Psoas muscle (tissue), 8 donors: ENCODE results near the gene SAMD4A. TPM values are rescaled to one million over a fixed set of nuclear protein-coding genes. Genes with fewer than 3 reads are reported as not detected.

Experiments used
- ATAC-seq, 4 donors: fragments of 200-7000 bp; cut with Tn5 transposase; one replicate each; pipeline ENCODE4 v1.9.1; 2020; ENCODE audit warnings: moderate library complexity in 3 of 4, mild to moderate bottlenecking in 2 of 4
- DNase-seq, 2 donors: peaks; one replicate each; pipeline ENCODE4 v3.0.0-alpha.2; 2020
- H3K27ac ChIP-seq: fragments of 200-600 bp; one replicate; pipeline ENCODE4 v1.8.0; 2022
- H3K27me3 ChIP-seq, 3 donors: fragments of 200-600 bp in 1 of 3; one replicate each; pipeline versions ENCODE4 v1.6.1 to v1.8.0; 2013 to 2022; ENCODE audit warnings: low read length in 2 of 3, mild to moderate bottlenecking in 2 of 3, moderate library complexity in 1 of 3; ENCODE audit not compliant: insufficient read depth in 3 of 3
- H3K36me3 ChIP-seq, 2 donors: fragments of 200-600 bp in 1 of 2; one replicate each; pipeline versions ENCODE4 v1.6.1 to v1.8.0; 2013 to 2022; ENCODE audit warnings: low read depth in 1 of 2, mild to moderate bottlenecking in 1 of 2, moderate library complexity in 1 of 2; ENCODE audit not compliant: insufficient read depth in 1 of 2
- H3K4me1 ChIP-seq: fragments of 200-600 bp; one replicate; pipeline ENCODE4 v1.8.0; 2022
- H3K4me3 ChIP-seq: fragments of 200-600 bp; one replicate; pipeline ENCODE4 v1.8.0; 2022; ENCODE audit warnings: mild to moderate bottlenecking
- H3K9me3 ChIP-seq: fragments of 200-600 bp; one replicate; pipeline ENCODE4 v1.8.0; 2022
- WGBS, 3 donors: extraction: QIAGEN DNeasy Blood & Tissue Kit; methylation state at CpG; one replicate each; pipeline versions ENCODE4 v1.1.6 to v1.1.7; 2013; 5-methylcytosine and 5-hydroxymethylcytosine counted together
- intact Hi-C, 2 donors: fragments of 100-400 bp; cut with DNase I; formaldehyde crosslinking; loops; one replicate each; pipeline versions ENCODE4 v1.11.0 to v1.14.2; 2022
- polyA plus RNA-seq, 3 donors: library from polyadenylated mRNA; stranded (reverse); fragments of 200-250 nt; gene quantifications; one replicate each; pipeline ENCODE4 v1.2.3, GENCODE V29; 2013
- total RNA-seq, 4 donors: library from RNA; stranded (reverse); fragmentation: NEBNext Ultra II Directional in 2 of 4; extraction: Animal tissue kit (Norgen Biotek cat#: 25700) in 2 of 4; gene quantifications; one replicate each; pipeline versions ENCODE4 v1.2.1 to v1.2.4, GENCODE V29; 2021 to 2023
- TF ChIP-seq, protein P1 (sequence below): fragments of 200-600 bp; IDR thresholded peaks from one replicate; pipeline ENCODE4 v1.8.0; 2022; ENCODE audit warnings: antibody characterized with exemption
- donor health status: healthy with polysubstance abuse.
- donor health status: DM: no; HTN: no; CAD: no; lungs with moderate emphysema.
- donor health status: Bipolar disorder and iron deficiency.
- donor health status: healthy.
- donor health status: DM: yes; HTN: yes; CAD: no.
- donor health status: DM: no; HTN: no; CAD: no.
- donor health status: DM: no; HTN: no; CAD: no.
- donor health status: DM: yes; HTN: yes; CAD: no.

The SAMD4A gene
- total and polyA plus RNA-seq, 7 donors = 9.6 to 139 (median 67.9) TPM

DNA sequence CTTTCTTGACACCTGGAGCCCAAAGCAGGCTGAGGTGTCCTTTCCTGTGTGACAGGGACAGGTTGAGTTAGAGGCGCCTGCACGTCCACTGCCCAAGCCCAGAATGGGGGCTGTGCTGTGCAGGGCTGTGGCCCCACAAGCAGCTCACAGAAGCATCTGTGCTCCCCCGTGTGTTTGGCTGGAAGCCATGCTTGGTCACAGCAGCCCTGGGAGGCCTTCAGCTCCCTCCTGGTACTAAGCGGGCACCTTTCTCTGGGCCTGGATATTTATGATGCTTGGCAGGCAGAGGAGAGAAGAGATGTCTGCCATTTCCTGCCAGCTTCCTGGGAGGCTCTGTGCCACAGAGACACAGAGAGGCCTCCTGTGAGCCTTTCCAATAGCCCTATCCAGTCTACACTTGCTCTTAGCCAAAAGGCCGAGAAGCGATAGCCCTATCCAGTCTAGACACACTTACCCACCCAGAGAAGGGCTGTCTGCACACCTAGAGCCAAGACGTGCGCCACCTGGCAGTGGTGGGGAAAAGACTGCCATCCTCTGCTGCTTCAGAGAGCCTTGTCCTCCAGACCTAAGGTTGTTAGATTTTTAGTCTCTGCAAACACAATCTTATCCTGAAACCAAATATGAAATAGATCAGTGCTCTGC, 218.3 kb downstream of the SAMD4A start:
- ATAC-seq (peak; percentile 19 to 35 (median 28)), DNase-seq (no peak)
- WGBS, 3 donors = 29 to 53% (median 33%) methylated on average over 8 of the region's 8 CpGs
- Histone ChIP-seq H3K27ac (peak overlapping the region; percentile 97), H3K9me3 (no peaks in the 10 kb centered on the region), H3K36me3 (peaks cover 2 to 55% of the 10 kb centered on the region in 2 donors), H3K4me1 (peaks cover 43% of the 10 kb centered on the region), H3K27me3 (no peaks in the 10 kb centered on the region), H3K4me3 (peak overlapping the region; percentile 49)
- intact Hi-C loops = no loop called here
- TF ChIP-seq, protein P1, sequence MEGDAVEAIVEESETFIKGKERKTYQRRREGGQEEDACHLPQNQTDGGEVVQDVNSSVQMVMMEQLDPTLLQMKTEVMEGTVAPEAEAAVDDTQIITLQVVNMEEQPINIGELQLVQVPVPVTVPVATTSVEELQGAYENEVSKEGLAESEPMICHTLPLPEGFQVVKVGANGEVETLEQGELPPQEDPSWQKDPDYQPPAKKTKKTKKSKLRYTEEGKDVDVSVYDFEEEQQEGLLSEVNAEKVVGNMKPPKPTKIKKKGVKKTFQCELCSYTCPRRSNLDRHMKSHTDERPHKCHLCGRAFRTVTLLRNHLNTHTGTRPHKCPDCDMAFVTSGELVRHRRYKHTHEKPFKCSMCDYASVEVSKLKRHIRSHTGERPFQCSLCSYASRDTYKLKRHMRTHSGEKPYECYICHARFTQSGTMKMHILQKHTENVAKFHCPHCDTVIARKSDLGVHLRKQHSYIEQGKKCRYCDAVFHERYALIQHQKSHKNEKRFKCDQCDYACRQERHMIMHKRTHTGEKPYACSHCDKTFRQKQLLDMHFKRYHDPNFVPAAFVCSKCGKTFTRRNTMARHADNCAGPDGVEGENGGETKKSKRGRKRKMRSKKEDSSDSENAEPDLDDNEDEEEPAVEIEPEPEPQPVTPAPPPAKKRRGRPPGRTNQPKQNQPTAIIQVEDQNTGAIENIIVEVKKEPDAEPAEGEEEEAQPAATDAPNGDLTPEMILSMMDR = no peak

DNA sequence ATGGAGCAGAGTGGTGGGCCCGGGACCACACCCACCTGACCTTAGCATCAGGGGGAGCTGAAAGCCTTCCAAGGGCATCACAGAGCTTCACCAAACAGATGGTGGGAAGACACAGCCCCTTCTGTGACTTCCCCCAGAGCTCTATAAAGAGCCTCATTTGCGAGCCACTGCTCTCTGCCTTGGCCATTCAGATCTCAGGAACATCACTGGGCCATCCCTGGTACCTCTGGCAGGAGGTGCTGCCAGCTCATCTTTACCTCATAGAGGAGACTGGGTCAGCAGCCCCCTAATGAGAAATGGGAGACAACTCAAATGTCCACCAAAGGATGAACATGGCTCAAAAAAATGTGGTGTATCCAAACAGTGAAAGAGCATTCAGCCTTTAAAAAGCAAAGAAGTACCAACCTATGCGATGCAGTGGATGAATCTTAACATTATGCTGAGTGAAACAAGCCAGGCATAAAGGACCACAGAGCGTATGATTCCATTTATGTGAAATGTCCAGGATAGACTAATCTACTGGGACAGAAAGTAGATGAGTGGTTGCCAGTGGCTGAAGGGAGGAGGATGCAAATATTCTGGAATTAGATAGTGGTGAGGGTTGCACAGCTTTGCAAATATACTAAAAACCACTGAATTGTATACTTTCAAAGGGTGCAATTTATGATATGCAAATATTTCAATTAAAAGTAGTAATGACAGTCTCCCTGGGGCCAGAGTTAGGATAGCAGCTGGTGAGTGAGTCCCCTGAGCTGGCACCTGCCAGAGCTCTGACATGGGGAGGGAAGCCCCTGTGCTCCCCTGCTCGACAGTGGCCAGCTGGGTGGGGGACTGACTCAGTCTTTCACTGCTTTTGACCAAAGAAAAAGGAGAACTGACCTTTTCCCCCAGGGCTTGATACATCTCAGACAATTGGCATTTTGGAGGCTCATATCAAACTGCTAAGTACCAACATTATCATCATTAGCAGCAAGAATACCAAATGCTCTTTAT, 219.1 kb downstream of the SAMD4A start:
- Histone ChIP-seq H3K9me3 (no peaks in the 10 kb centered on the region), H3K27ac (peak overlapping the region; percentile 97), H3K27me3 (no peaks in the 10 kb centered on the region), H3K36me3 (peaks cover 2 to 55% of the 10 kb centered on the region in 2 donors), H3K4me3 (peak overlapping the region; percentile 49), H3K4me1 (peaks cover 43% of the 10 kb centered on the region)
- DNase-seq (no peak), ATAC-seq (no peak)
- TF ChIP-seq, protein P1 = no peak
- WGBS, 3 donors = 66 to 76% (median 66%) methylated on average over 5 of the region's 5 CpGs
- intact Hi-C loops = no loop called here

DNA sequence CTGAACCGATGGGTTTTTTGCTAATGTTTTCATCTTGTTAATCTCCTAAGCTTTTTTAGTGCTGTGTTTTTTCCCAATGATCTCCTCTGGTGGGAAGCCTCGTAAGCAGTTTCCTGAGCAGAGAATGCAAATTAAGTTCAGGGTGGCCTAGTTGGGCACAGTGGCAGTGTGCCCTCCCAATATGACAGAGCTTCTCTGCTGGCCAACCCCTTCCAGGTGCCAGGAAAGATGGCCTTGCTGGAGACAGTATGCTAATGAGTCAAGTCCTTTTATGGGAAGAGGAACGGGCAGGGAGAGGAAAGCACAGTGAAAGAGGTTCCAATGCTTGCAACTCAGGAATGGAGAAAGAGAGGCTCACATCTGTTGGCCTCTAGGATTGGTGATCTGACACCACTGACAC, 219.9 kb downstream of the SAMD4A start:
- Histone ChIP-seq H3K9me3 (no peaks in the 10 kb centered on the region), H3K27me3 (no peaks in the 10 kb centered on the region), H3K27ac (peak overlapping the region; percentile 97), H3K36me3 (peaks cover 2 to 55% of the 10 kb centered on the region in 2 donors), H3K4me3 (peak overlapping the region; percentile 49), H3K4me1 (peaks cover 43% of the 10 kb centered on the region)
- DNase-seq (peak in 1 of 2 donors; percentile 72), ATAC-seq (peak; percentile 18 to 56 (median 48))
- TF ChIP-seq, protein P1 = no peak
- intact Hi-C loops = no loop called here
- 31 to 46% (median 41%) methylated on average over 3 of the region's 3 CpGs for WGBS, 3 donors

DNA sequence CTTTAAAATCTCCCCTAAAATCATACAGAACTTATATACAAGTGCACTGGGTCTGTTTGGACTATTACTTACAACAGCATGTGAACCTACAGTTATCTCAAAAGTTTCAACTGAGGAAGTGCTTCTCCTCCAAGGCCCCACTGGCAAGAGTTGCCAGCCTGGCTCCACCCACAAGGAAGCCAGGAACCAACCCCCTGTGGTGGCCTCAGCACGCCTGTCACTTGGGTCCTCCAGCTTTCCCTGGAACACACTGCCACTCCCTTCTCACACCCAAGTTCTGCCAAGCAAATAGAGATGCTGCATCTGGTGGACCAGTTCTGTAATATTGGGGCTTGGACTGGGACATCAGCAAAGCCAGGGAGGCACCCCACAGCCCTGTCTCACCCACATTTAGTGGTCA, 220.3 kb downstream of the SAMD4A start:
- Histone ChIP-seq H3K36me3 (peaks cover 2 to 52% of the 10 kb centered on the region in 2 donors), H3K27me3 (no peaks in the 10 kb centered on the region), H3K9me3 (no peaks in the 10 kb centered on the region), H3K27ac (peak overlapping the region; percentile 97), H3K4me3 (peak overlapping the region; percentile 49), H3K4me1 (peaks cover 43% of the 10 kb centered on the region)
- ATAC-seq (no peak), DNase-seq (no peak)
- intact Hi-C loops = no loop called here
- 28 to 61% (median 30%) methylated on average over 1 of the region's 1 CpG for WGBS, 3 donors
- TF ChIP-seq, protein P1 = no peak
